Measurements from ENCODE around the gene SMR3A.

DNA sequence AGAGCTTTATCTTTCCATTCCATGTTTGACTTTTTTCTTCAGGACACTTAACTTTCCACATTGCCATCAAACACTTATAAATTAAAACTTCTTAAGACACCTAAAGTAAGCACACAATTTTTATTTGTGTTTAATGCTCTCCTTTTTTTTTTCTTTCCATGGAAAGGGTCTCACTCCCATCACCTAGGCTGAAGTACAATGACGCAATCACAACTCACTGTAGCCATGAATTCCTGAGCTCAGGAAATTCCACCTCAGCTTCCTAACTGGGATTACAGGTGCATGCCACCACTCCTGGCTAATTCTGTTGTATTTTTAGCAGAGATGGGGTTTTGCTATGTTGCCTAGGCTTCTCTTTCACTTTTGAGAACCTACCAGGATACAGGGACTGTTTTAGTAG, 7.3 kb downstream of the SMR3A start:
- no peak for TF ChIP-seq POLR2A (IDR thresholded peaks at IDR 0.05)
- TF ChIP-seq, protein P1, sequence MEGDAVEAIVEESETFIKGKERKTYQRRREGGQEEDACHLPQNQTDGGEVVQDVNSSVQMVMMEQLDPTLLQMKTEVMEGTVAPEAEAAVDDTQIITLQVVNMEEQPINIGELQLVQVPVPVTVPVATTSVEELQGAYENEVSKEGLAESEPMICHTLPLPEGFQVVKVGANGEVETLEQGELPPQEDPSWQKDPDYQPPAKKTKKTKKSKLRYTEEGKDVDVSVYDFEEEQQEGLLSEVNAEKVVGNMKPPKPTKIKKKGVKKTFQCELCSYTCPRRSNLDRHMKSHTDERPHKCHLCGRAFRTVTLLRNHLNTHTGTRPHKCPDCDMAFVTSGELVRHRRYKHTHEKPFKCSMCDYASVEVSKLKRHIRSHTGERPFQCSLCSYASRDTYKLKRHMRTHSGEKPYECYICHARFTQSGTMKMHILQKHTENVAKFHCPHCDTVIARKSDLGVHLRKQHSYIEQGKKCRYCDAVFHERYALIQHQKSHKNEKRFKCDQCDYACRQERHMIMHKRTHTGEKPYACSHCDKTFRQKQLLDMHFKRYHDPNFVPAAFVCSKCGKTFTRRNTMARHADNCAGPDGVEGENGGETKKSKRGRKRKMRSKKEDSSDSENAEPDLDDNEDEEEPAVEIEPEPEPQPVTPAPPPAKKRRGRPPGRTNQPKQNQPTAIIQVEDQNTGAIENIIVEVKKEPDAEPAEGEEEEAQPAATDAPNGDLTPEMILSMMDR (IDR thresholded peaks at IDR 0.05 in 4 of 5, conservative IDR thresholded peaks at IDR 0.05 in 1 of 5): no peak
